ENCODE data around the gene CCL20.

GRCh38 chr2:227834916-227835650, 21.4 kb downstream of the CCL20 start:
- no peak for TF ChIP-seq CTCF (conservative IDR thresholded peaks at IDR 0.05; ENCODE audit: low read depth, low read length)
- TF ChIP-seq EZH2 (IDR thresholded peaks at IDR 0.05; ENCODE audit: borderline replicate concordance, low read depth, low read length, poor library complexity, severe bottlenecking), result no peak

All from A673 (cell line).